Smooth muscle cell (in vitro differentiated cells): ENCODE data around the gene NDUFAF5. TPM values are rescaled to one million over a fixed set of nuclear protein-coding genes. Genes with fewer than 3 reads are reported as not detected.
A peak's percentile ranks its signal among the peaks of the same experiment; 100 is the strongest.

Experiments
- DNase-seq: peaks from one replicate; lab custom pipeline; 2025; ENCODE audit not compliant: unreplicated experiment; lab: John Stamatoyannopoulos, UW
- H2AFZ ChIP-seq: fragments of 200-600 bp; sonication (generic); 2 replicates; pipeline ENCODE4 v1.6.0; 2016; ENCODE audit warnings: antibody characterized with exemption, low read depth, mild to moderate bottlenecking
- H3F3A ChIP-seq: fragments of 200-600 bp; sonication (generic); 2 replicates; pipeline ENCODE4 v1.6.0; 2017; ENCODE audit warnings: antibody characterized with exemption, low read depth
- H3K27ac ChIP-seq: fragments of 200-600 bp; sonication (generic); 2 replicates; pipeline ENCODE4 v1.5.1; 2016; ENCODE audit warnings: low read depth, mild to moderate bottlenecking
- H3K27me3 ChIP-seq: fragments of 200-600 bp; sonication (generic); 2 replicates; pipeline ENCODE4 v1.6.1; 2016; ENCODE audit warnings: low read depth, mild to moderate bottlenecking
- H3K36me3 ChIP-seq: fragments of 200-600 bp; sonication (generic); 2 replicates; pipeline ENCODE4 v1.5.1; 2016; ENCODE audit warnings: low read depth
- H3K4me1 ChIP-seq: fragments of 200-600 bp; sonication (generic); 2 replicates; pipeline ENCODE4 v1.5.1; 2016; ENCODE audit warnings: low read depth
- H3K4me2 ChIP-seq: fragments of 200-600 bp; sonication (generic); 2 replicates; pipeline ENCODE4 v1.6.0; 2016; ENCODE audit warnings: mild to moderate bottlenecking
- H3K4me3 ChIP-seq: fragments of 200-600 bp; sonication (generic); 2 replicates; pipeline ENCODE4 v1.5.1; 2016; ENCODE audit warnings: mild to moderate bottlenecking
- H3K79me2 ChIP-seq: fragments of 200-600 bp; sonication (generic); 2 replicates; pipeline ENCODE4 v1.6.0; 2016; ENCODE audit warnings: low read depth, mild to moderate bottlenecking
- H3K9ac ChIP-seq: fragments of 200-600 bp; sonication (generic); 2 replicates; pipeline ENCODE4 v1.6.0; 2016; ENCODE audit warnings: low read depth
- H3K9me3 ChIP-seq: fragments of 200-600 bp; sonication (generic); replicated peaks from 2 replicates; pipeline ENCODE4 v1.5.1; 2016; ENCODE audit warnings: low read depth
- H4K20me1 ChIP-seq: fragments of 200-600 bp; sonication (generic); 2 replicates; pipeline ENCODE4 v1.6.0; 2016; ENCODE audit warnings: low read depth
- CTCF ChIP-seq: fragments of 200-600 bp; sonication (generic); IDR thresholded peaks from 2 replicates; pipeline ENCODE4 v1.5.1; 2017; ENCODE audit warnings: borderline replicate concordance, mild to moderate bottlenecking, antibody characterized with exemption; ENCODE audit not compliant: insufficient read depth, poor library complexity, severe bottlenecking
- WGBS: methylation state at CpG from one replicate; pipeline ENCODE4 v1.1.7; 2016; ENCODE audit warnings: low lambda C conversion rate; 5-methylcytosine and 5-hydroxymethylcytosine counted together
- polyA plus RNA-seq: library from polyadenylated mRNA; unstranded; fragments of >200 nt; fragmentation: Nextera tagmentation; extraction: Ambion mirVana; gene quantifications from 2 replicates; pipeline ENCODE4 v1.2.1, GENCODE V29; 2016
- total RNA-seq: library from RNA; depleted of rRNA; stranded (reverse); fragments of >200 nt; gene quantifications from 2 replicates; pipeline ENCODE4 v1.2.3, GENCODE V29; 2014

The NDUFAF5 gene
- total and polyA plus RNA-seq, 2 experiments from 2014 or later, result 15.1 to 23.7 TPM

- peaks cover 20% of the 10 kb centered on the region for H3K4me1 ChIP-seq
- H3K36me3 ChIP-seq, result peaks cover 13% of the 10 kb centered on the region
- peak overlapping the region; percentile 98 for H2AFZ ChIP-seq
- DNase-seq, result no peak
- no peaks in the 10 kb centered on the region for H3K9me3 ChIP-seq
- peak overlapping the region; percentile 98 for H3K4me3 ChIP-seq
- TF ChIP-seq CTCF, result no peak
- no peaks in the 10 kb centered on the region for H3K27me3 ChIP-seq
- no peaks in the 10 kb centered on the region for H3F3A ChIP-seq
- peak overlapping the region; percentile 96 for H3K9ac ChIP-seq
- peak overlapping the region; percentile 82 for H3K27ac ChIP-seq
- H3K4me2 ChIP-seq, result peak overlapping the region; percentile 96
- H3K79me2 ChIP-seq, result peaks cover 79% of the 10 kb centered on the region
- H4K20me1 ChIP-seq, result peaks cover 19% of the 10 kb centered on the region
- WGBS, result 1% methylated on average over 26 of the region's 26 CpGs
These were observed 446 bp upstream of the NDUFAF5 start for GRCh38 chr20:13784271-13784892.

DNA sequence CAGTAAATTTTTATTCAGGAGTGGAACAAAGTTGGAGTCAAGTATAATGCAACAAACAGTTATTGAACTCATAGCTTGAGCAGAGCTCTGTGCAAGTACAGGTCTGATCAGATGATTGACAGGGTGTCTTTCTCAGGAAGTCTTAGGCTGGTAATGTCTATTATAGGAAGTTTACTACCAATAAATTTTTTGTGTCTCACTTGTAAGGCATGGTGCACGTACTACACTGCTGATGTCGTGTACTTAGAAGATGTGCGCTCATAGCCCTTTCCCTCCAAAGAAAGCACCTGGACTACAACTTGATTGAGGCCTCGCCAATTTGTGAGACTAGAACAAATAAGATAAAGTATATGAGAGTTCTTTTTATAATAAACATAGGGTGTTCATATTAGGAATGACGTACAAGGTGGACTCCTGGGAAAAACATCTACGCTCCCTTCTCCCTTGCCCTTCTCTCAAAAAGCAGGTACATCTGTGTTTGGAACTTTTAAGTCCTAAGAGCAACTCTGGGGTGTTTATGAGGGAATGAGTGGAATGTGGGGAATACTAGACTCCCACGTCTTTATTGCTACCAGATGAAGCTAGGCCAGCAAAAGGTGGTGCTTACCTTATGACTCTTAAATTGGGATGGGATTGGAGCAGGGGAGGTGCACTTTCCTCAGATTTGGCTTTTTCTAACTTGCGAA, 1.5 kb downstream of the NDUFAF5 start:
- peaks cover 20% of the 10 kb centered on the region for H3K4me1 ChIP-seq
- H3K9ac ChIP-seq, result peak overlapping the region; percentile 96
- H3K9me3 ChIP-seq, result no peaks in the 10 kb centered on the region
- peak overlapping the region; percentile 96 for H3K4me2 ChIP-seq
- H3K27ac ChIP-seq, result no peak overlapping the region
- peaks cover 71% of the 10 kb centered on the region for H3K79me2 ChIP-seq
- no peak for TF ChIP-seq CTCF
- H3K4me3 ChIP-seq, result peak overlapping the region; percentile 98
- no peaks in the 10 kb centered on the region for H3F3A ChIP-seq
- H3K27me3 ChIP-seq, result no peaks in the 10 kb centered on the region
- no peak overlapping the region for H2AFZ ChIP-seq
- H3K36me3 ChIP-seq, result peaks cover 14% of the 10 kb centered on the region
- 77% methylated on average over 8 of the region's 8 CpGs for WGBS
- no peak for DNase-seq
- peaks cover 24% of the 10 kb centered on the region for H4K20me1 ChIP-seq

DNA sequence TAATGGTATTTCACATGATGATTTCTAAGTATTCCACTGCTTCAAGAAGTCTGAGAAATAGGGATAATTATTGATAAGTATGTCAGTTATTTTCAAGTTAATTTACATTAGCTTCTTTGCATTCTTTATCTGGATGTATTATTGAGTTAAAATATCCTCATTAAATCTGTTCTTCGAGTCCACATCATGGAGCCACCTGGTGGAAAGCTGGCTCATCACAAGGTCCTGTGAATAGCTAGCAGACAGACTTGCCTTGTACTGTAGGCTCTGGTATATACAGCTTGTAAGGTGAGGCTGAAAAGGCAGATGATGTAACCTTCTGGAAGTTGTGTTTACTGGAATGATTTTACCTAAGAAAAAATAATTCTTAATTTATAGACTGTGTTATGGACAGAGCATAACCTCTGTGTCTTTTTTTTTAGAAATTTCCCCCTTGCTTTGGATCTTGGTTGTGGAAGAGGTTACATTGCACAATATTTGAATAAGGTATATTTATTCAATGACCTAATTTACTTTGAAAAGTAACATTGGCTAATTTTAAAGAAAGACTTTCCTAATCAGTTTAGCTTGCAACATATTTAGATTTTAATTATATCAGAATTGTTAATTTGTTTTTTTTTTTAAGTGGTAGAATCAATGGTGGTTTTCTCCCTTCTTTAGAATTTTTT, 3.5 kb downstream of the NDUFAF5 start:
- TF ChIP-seq CTCF, result peak; percentile 54
- no peak for DNase-seq
- Histone ChIP-seq H3F3A (no peaks in the 10 kb centered on the region), H3K4me1 (peaks cover 20% of the 10 kb centered on the region), H3K79me2 (peaks cover 57% of the 10 kb centered on the region), H2AFZ (no peak overlapping the region), H3K27me3 (no peaks in the 10 kb centered on the region), H4K20me1 (peaks cover 24% of the 10 kb centered on the region), H3K36me3 (peaks cover 6% of the 10 kb centered on the region), H3K4me2 (no peak overlapping the region), H3K4me3 (no peak overlapping the region), H3K9me3 (no peaks in the 10 kb centered on the region), H3K27ac (no peak overlapping the region), H3K9ac (no peak overlapping the region)
- 46% methylated on average over 1 of the region's 1 CpG for WGBS
